Measurements from ENCODE around the gene RMND5B.
"Not testable (repeated sequence)": the region's sequence is repeated elsewhere in the genome, so short reads cannot be mapped to it uniquely, and the experiment has no call there.

RMND5B gene

GRCh38 chr5:178129296-178129695 lies 1.5 kb upstream of the RMND5B start:
- TF ChIP-seq CTCF (IDR thresholded peaks at IDR 0.05; ENCODE audit: borderline replicate concordance, control extremely low read depth, extremely low read depth, insufficient read depth, missing control alignments), result no peak
- in situ Hi-C loops (cut with MboI; ENCODE audit: low sequenced_read_pairs, unreplicated experiment), result no loop called here
- no peak for DNase-seq (ENCODE audit: low spot score)

GRCh38 chr5:178130234-178130575 lies 609 bp upstream of the RMND5B start:
- in situ Hi-C loops (cut with MboI; ENCODE audit: low sequenced_read_pairs, unreplicated experiment); DNase-seq (ENCODE audit: low spot score): not testable (repeated sequence)

GRCh38 chr5:178131446-178131996 lies 707 bp downstream of the RMND5B start:
- no peak for DNase-seq (ENCODE audit: low spot score)
- no peak for TF ChIP-seq CTCF (IDR thresholded peaks at IDR 0.05; ENCODE audit: borderline replicate concordance, control extremely low read depth, extremely low read depth, insufficient read depth, missing control alignments)
- in situ Hi-C loops (cut with MboI; ENCODE audit: low sequenced_read_pairs, unreplicated experiment), result no loop called here

GRCh38 chr5:178136990-178137389 lies 6.2 kb downstream of the RMND5B start:
- no peak for TF ChIP-seq CTCF (IDR thresholded peaks at IDR 0.05; ENCODE audit: borderline replicate concordance, control extremely low read depth, extremely low read depth, insufficient read depth, missing control alignments)
- in situ Hi-C loops (cut with MboI; ENCODE audit: low sequenced_read_pairs, unreplicated experiment), result no loop called here

GRCh38 chr5:178137991-178138390 lies 7.2 kb downstream of the RMND5B start:
- DNase-seq (ENCODE audit: low spot score), result no peak
- no peak for TF ChIP-seq CTCF (IDR thresholded peaks at IDR 0.05; ENCODE audit: borderline replicate concordance, control extremely low read depth, extremely low read depth, insufficient read depth, missing control alignments)
- in situ Hi-C loops (cut with MboI; ENCODE audit: low sequenced_read_pairs, unreplicated experiment), result no loop called here

More at GRCh38 chr5:178136990-178137389, 6.2 kb downstream of the RMND5B start:
- no peak for DNase-seq (ENCODE audit: low spot score)

- in situ Hi-C loops (cut with MboI; ENCODE audit: low sequenced_read_pairs, unreplicated experiment), result loop anchor here (10.0 kb wide), 1 partner anchor 67 kb away; no protein-coding TSS in a partner anchor
- no peak for DNase-seq (ENCODE audit: low spot score)
- no peak for TF ChIP-seq CTCF (IDR thresholded peaks at IDR 0.05; ENCODE audit: borderline replicate concordance, control extremely low read depth, extremely low read depth, insufficient read depth, missing control alignments)
Measured at GRCh38 chr5:178141550-178141949, 10.7 kb downstream of the RMND5B start.

GRCh38 chr5:178142642-178143041 lies 11.8 kb downstream of the RMND5B start:
- in situ Hi-C loops (cut with MboI; ENCODE audit: low sequenced_read_pairs, unreplicated experiment), result loop anchor here (10.0 kb wide), 1 partner anchor 68 kb away; no protein-coding TSS in a partner anchor
- no peak for DNase-seq (ENCODE audit: low spot score)
- no peak for TF ChIP-seq CTCF (IDR thresholded peaks at IDR 0.05; ENCODE audit: borderline replicate concordance, control extremely low read depth, extremely low read depth, insufficient read depth, missing control alignments)
